ENCODE measurements around the gene INKA2.

INKA2 gene

GRCh38 chr1:111702504-111703050 is 36.6 kb downstream of the INKA2 start:
- no peak for DNase-seq (ENCODE audit: low read depth in 1 of 2, low spot score in 1 of 2)

GRCh38 chr1:111699268-111699667 is 39.9 kb downstream of the INKA2 start:
- TF ChIP-seq JUND (IDR thresholded peaks at IDR 0.05; ENCODE audit: low read depth): no peak
- in situ Hi-C loops (cut with HindIII; ENCODE audit: low pct_unique_long_range_greater_than_20kb, low sequenced_read_pairs): no loop called here
- no peak for DNase-seq (ENCODE audit: low read depth in 1 of 2, low spot score in 1 of 2)

More at GRCh38 chr1:111702504-111703050, 36.6 kb downstream of the INKA2 start:
- in situ Hi-C loops (cut with HindIII; ENCODE audit: low pct_unique_long_range_greater_than_20kb, low sequenced_read_pairs): no loop called here
- TF ChIP-seq JUND (IDR thresholded peaks at IDR 0.05; ENCODE audit: low read depth): no peak

GRCh38 chr1:111696330-111696729 is 42.9 kb downstream of the INKA2 start:
- in situ Hi-C loops (cut with HindIII; ENCODE audit: low pct_unique_long_range_greater_than_20kb, low sequenced_read_pairs): no loop called here
- no peak for TF ChIP-seq JUND (IDR thresholded peaks at IDR 0.05; ENCODE audit: low read depth)
- DNase-seq (ENCODE audit: low read depth in 1 of 2, low spot score in 1 of 2): no peak

- in situ Hi-C loops (cut with HindIII; ENCODE audit: low pct_unique_long_range_greater_than_20kb, low sequenced_read_pairs): no loop called here
- TF ChIP-seq JUND (IDR thresholded peaks at IDR 0.05; ENCODE audit: low read depth): no peak
- no peak for DNase-seq (ENCODE audit: low read depth in 1 of 2, low spot score in 1 of 2)
These were observed 43.4 kb downstream of the INKA2 start for GRCh38 chr1:111695801-111696200.

GRCh38 chr1:111691886-111692285 is 47.3 kb downstream of the INKA2 start:
- in situ Hi-C loops (cut with HindIII; ENCODE audit: low pct_unique_long_range_greater_than_20kb, low sequenced_read_pairs): no loop called here
- DNase-seq (ENCODE audit: low read depth in 1 of 2, low spot score in 1 of 2): no peak
- no peak for TF ChIP-seq JUND (IDR thresholded peaks at IDR 0.05; ENCODE audit: low read depth)

GRCh38 chr1:111690306-111690617 is 48.9 kb downstream of the INKA2 start:
- in situ Hi-C loops (cut with HindIII; ENCODE audit: low pct_unique_long_range_greater_than_20kb, low sequenced_read_pairs): no loop called here
- no peak for TF ChIP-seq JUND (IDR thresholded peaks at IDR 0.05; ENCODE audit: low read depth)
- peak in 1 of 2 experiments; percentile 48 for DNase-seq (ENCODE audit: low read depth in 1 of 2, low spot score in 1 of 2)
